Activated CD4-positive, CD25-positive, alpha-beta regulatory T cell treated with anti-CD3 and anti-CD28 coated beads, Interleukin-2, amount 50 U/mL, for 24 hours (primary cell): ENCODE results near the gene PIK3R5.

Experiments used
- ATAC-seq, 2 donors: fragments of 150-1000 bp; cut with Tn5 transposase; one replicate each; pipeline ENCODE4 v1.10.0; 2021; ENCODE audit warnings: mild to moderate bottlenecking in 1 of 2, moderate library complexity in 1 of 2

Gene PIK3R5

GRCh38 chr17:8951206-8951605 lies 14.3 kb downstream of the PIK3R5 start:
- no peak for ATAC-seq

- ATAC-seq: peak; percentile 82
Measured at GRCh38 chr17:8949061-8949661, 16.3 kb downstream of the PIK3R5 start.

- no peak for ATAC-seq
Measured at GRCh38 chr17:8948462-8948861, 17.0 kb downstream of the PIK3R5 start.

- ATAC-seq: no peak
Measured at GRCh38 chr17:8947201-8947600, 18.3 kb downstream of the PIK3R5 start.

GRCh38 chr17:8946476-8946875 lies 19.0 kb downstream of the PIK3R5 start:
- ATAC-seq: peak; percentile 8 to 40

GRCh38 chr17:8946071-8946470 lies 19.4 kb downstream of the PIK3R5 start:
- no peak for ATAC-seq

- no peak for ATAC-seq
Measured at GRCh38 chr17:8944748-8945147, 20.8 kb downstream of the PIK3R5 start.

- ATAC-seq: no peak
Measured at GRCh38 chr17:8944083-8944482, 21.4 kb downstream of the PIK3R5 start.

GRCh38 chr17:8941980-8942622 lies 23.4 kb downstream of the PIK3R5 start:
- no peak for ATAC-seq

GRCh38 chr17:8941520-8941919 lies 24.0 kb downstream of the PIK3R5 start:
- ATAC-seq: peak; percentile 49 to 62

- peak; percentile 16 to 22 for ATAC-seq
Measured at GRCh38 chr17:8940866-8941471, 24.5 kb downstream of the PIK3R5 start.

GRCh38 chr17:8939496-8940334 lies 25.8 kb downstream of the PIK3R5 start:
- peak; percentile 62 to 65 for ATAC-seq

- no peak for ATAC-seq
Measured at GRCh38 chr17:8938933-8939332, 26.6 kb downstream of the PIK3R5 start.

- ATAC-seq: peak; percentile 84 to 86
Measured at GRCh38 chr17:8935191-8935590, 30.3 kb downstream of the PIK3R5 start.

- no peak for ATAC-seq
Measured at GRCh38 chr17:8934346-8934745, 31.2 kb downstream of the PIK3R5 start.

- ATAC-seq: no peak
Measured at GRCh38 chr17:8930649-8931048, 34.9 kb downstream of the PIK3R5 start.

- no peak for ATAC-seq
Measured at GRCh38 chr17:8928347-8928746, 37.2 kb downstream of the PIK3R5 start.

GRCh38 chr17:8927395-8927794 lies 38.1 kb downstream of the PIK3R5 start:
- no peak for ATAC-seq

- no peak for ATAC-seq
Measured at GRCh38 chr17:8925808-8926207, 39.7 kb downstream of the PIK3R5 start.

- ATAC-seq: no peak
Measured at GRCh38 chr17:8925141-8925540, 40.4 kb downstream of the PIK3R5 start.

GRCh38 chr17:8924595-8924994 lies 40.9 kb downstream of the PIK3R5 start:
- peak; percentile 75 to 77 for ATAC-seq

GRCh38 chr17:8923762-8924161 lies 41.7 kb downstream of the PIK3R5 start:
- ATAC-seq: no peak

- ATAC-seq: no peak
Measured at GRCh38 chr17:8922928-8923327, 42.6 kb downstream of the PIK3R5 start.
